ENCODE data around the gene IL36B.

IL36B gene

GRCh38 chr2:113075600-113075999 is 22.9 kb upstream of the IL36B start:
- no peak for DNase-seq

GRCh38 chr2:113075030-113075429 is 22.4 kb upstream of the IL36B start:
- no peak for DNase-seq

GRCh38 chr2:113073325-113073834 is 20.7 kb upstream of the IL36B start:
- no peak for DNase-seq

GRCh38 chr2:113072584-113072983 is 19.9 kb upstream of the IL36B start:
- no peak for DNase-seq

GRCh38 chr2:113070606-113070975 is 17.9 kb upstream of the IL36B start:
- DNase-seq = no peak

GRCh38 chr2:113069676-113070605 is 17.3 kb upstream of the IL36B start:
- DNase-seq = no peak

- DNase-seq = no peak
Measured at GRCh38 chr2:113068706-113069485, 16.2 kb upstream of the IL36B start.

- DNase-seq = no peak
Measured at GRCh38 chr2:113068249-113068648, 15.6 kb upstream of the IL36B start.

- DNase-seq = no peak
Measured at GRCh38 chr2:113067681-113068080, 15.0 kb upstream of the IL36B start, which contains the start of gene IL1F10. IL1F10 (plus strand) TSS chr2:113067970; CDS start chr2:113072739, 4,769 bp downstream.

GRCh38 chr2:113064898-113065297 is 12.2 kb upstream of the IL36B start:
- DNase-seq = no peak

GRCh38 chr2:113064281-113064680 is 11.6 kb upstream of the IL36B start:
- DNase-seq = no peak

- DNase-seq = no peak
Measured at GRCh38 chr2:113061896-113062770, 9.5 kb upstream of the IL36B start.

GRCh38 chr2:113061241-113061640 is 8.6 kb upstream of the IL36B start:
- DNase-seq = no peak

GRCh38 chr2:113060796-113061195 is 8.1 kb upstream of the IL36B start:
- DNase-seq = no peak

- DNase-seq = no peak
Measured at GRCh38 chr2:113060396-113060795, 7.7 kb upstream of the IL36B start.

GRCh38 chr2:113058998-113059960 is 6.6 kb upstream of the IL36B start, which contains the start of gene IL36RN:
IL36RN (plus strand) TSS chr2:113059198; CDS start chr2:113059439, 241 bp downstream.
- no peak for DNase-seq

GRCh38 chr2:113058411-113058994 is 5.8 kb upstream of the IL36B start:
- no peak for DNase-seq

GRCh38 chr2:113057117-113057516 is 4.5 kb upstream of the IL36B start:
- no peak for DNase-seq

- DNase-seq = no peak
Measured at GRCh38 chr2:113056521-113056920, 3.9 kb upstream of the IL36B start.

- DNase-seq = no peak
Measured at GRCh38 chr2:113054066-113054465, 1.4 kb upstream of the IL36B start.

- DNase-seq = no peak
Measured at GRCh38 chr2:113053666-113054065, 999 bp upstream of the IL36B start.
